Fibroblast of lung (primary cell): ENCODE results near the gene AFG3L2. TPM values are rescaled to one million over a fixed set of nuclear protein-coding genes. Genes with fewer than 3 reads are reported as not detected.
A peak's percentile ranks its signal among the peaks of the same experiment; 100 is the strongest.

Experiments
- DNase-seq, 2 donors: peaks; one replicate each; pipeline versions ENCODE4 v3.0.0 to v3.0.0-alpha.2; 2010; ENCODE audit warnings: low read depth in 2 of 2
- H2AFZ ChIP-seq: 2 replicates; pipeline ENCODE4 v1.5.1; 2012; ENCODE audit warnings: low read length, control low read depth, inconsistent platforms
- H3K27ac ChIP-seq: 2 replicates; pipeline ENCODE4 v1.5.1; 2011; ENCODE audit warnings: low read length, control low read depth; ENCODE audit not compliant: insufficient read depth
- H3K27me3 ChIP-seq: 2 replicates; pipeline ENCODE4 v1.5.1; 2011; ENCODE audit warnings: mild to moderate bottlenecking, low read length; ENCODE audit not compliant: control insufficient read depth, insufficient read depth
- H3K36me3 ChIP-seq: 2 replicates; pipeline ENCODE4 v1.5.1; 2011; ENCODE audit warnings: low read length; ENCODE audit not compliant: control insufficient read depth, insufficient read depth
- H3K4me1 ChIP-seq: 2 replicates; pipeline ENCODE4 v1.5.1; 2011; ENCODE audit warnings: low read length; ENCODE audit not compliant: control insufficient read depth, insufficient read depth; ENCODE audit errors: extremely low read depth
- H3K4me2 ChIP-seq: 2 replicates; pipeline ENCODE4 v1.5.1; 2011; ENCODE audit warnings: low read length, control low read depth; ENCODE audit not compliant: insufficient read depth; ENCODE audit errors: extremely low read depth
- H3K4me3 ChIP-seq, 4 experiments: fragments of 200-600 bp in 1 of 4; sonication (generic) in 1 of 4; replicated peaks in 1 of 4; 2 replicates each; pipeline ENCODE4 v1.5.1; 2011 to 2016; ENCODE audit warnings: low read length in 4 of 4, low read depth in 3 of 4, mild to moderate bottlenecking in 3 of 4, control low read depth in 2 of 4, inconsistent platforms in 1 of 4, mixed read lengths in 1 of 4; ENCODE audit not compliant: insufficient read depth in 1 of 4; ENCODE audit errors: control extremely low read depth in 1 of 4
- H3K79me2 ChIP-seq: 2 replicates; pipeline ENCODE4 v1.5.1; 2012; ENCODE audit warnings: mild to moderate bottlenecking, low read length, inconsistent platforms; ENCODE audit not compliant: control insufficient read depth, insufficient read depth
- H3K9ac ChIP-seq: 2 replicates; pipeline ENCODE4 v1.5.1; 2011; ENCODE audit warnings: mild to moderate bottlenecking, low read length, control low read depth; ENCODE audit not compliant: insufficient read depth
- H3K9me3 ChIP-seq: 2 replicates; pipeline ENCODE4 v1.5.1; 2012; ENCODE audit warnings: low read depth, low read length; ENCODE audit not compliant: control insufficient read depth, insufficient read depth
- H4K20me1 ChIP-seq: 2 replicates; pipeline ENCODE4 v1.5.1; 2011; ENCODE audit warnings: low read length; ENCODE audit not compliant: control insufficient read depth, insufficient read depth; ENCODE audit errors: extremely low read depth
- CTCF ChIP-seq, 2 donors: IDR thresholded peaks in 1 of 2; conservative IDR thresholded peaks in 1 of 2; 1 replicate in 1 of 2; 2 replicates in 1 of 2; pipeline ENCODE4 v1.5.1; 2011 to 2012; ENCODE audit warnings: low read length in 2 of 2, control low read depth in 1 of 2, inconsistent platforms in 1 of 2, low read depth in 1 of 2, mild to moderate bottlenecking in 1 of 2
- EZH2 ChIP-seq: IDR thresholded peaks from 2 replicates; pipeline ENCODE4 v1.5.1; 2012; ENCODE audit warnings: low read length, control low read depth, mild to moderate bottlenecking; ENCODE audit errors: missing control alignments
- polyA plus RNA-seq, 2 donors: library from polyadenylated mRNA; depleted of rRNA in 1 of 2; stranded (reverse) in 1 of 2; unstranded in 1 of 2; fragments of >200 nt; gene quantifications; 2 replicates each; pipeline ENCODE4 v1.2.1, GENCODE V29; 2011 to 2012; ENCODE audit warnings: missing spikeins in 1 of 2
- total RNA-seq: library from RNA; depleted of rRNA; stranded (reverse); fragments of >200 nt; gene quantifications from 2 replicates; pipeline ENCODE4 v1.2.1, GENCODE V29; 2014

Gene AFG3L2
- total and polyA plus RNA-seq, 2 donors (not counting 1 experiment from before 2014, with no cell fraction given), result 38.3 to 41.0 TPM

DNA sequence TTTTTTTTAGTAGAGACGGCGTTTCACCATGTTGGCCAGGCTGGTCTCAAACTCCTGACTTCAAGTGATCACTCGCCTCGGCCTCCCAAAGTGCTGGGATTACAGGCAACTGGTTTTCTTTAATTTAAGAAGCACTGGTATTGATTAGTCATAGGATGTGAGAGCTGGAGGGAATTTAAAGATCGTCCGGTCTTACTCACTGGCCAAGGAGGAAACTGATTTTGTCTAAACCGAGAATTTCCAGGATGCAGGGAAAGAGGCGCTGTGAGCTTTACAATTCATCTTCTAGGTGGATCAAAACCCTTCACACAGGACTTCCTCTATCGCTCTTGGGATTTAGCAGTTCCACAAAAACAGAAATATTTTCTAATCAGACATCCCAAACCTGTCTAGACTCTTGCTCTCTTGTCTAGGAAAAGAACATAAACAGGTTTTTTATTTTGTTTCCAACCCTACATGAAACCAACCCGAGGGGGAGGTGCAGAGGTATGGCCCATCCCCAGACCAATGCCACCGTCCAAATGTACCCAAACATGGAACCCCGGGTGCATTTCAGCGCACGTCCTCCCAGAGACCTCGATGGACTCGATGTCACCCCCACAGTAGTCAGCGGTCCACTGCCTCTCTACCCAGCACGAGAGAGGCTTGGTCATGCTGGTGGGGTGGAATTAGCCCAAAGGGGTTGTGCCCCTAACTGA, 81.5 kb downstream of the AFG3L2 start:
- TF ChIP-seq CTCF (conservative IDR thresholded peaks at IDR 0.05 in 1 of 2, IDR thresholded peaks at IDR 0.05 in 1 of 2; ENCODE audit: low read depth in 1 of 2, low read length in 2 of 2) (no peak), EZH2 (no peak)
- no peaks in the 10 kb centered on the region for H3K4me1 ChIP-seq
- H3K4me2 ChIP-seq, result no peak overlapping the region
- H3K27me3 ChIP-seq, result no peaks in the 10 kb centered on the region
- H3K36me3 ChIP-seq, result no peaks in the 10 kb centered on the region
- no peaks in the 10 kb centered on the region for H4K20me1 ChIP-seq
- H3K9me3 ChIP-seq, result no peaks in the 10 kb centered on the region
- no peak overlapping the region for H2AFZ ChIP-seq
- H3K79me2 ChIP-seq, result no peaks in the 10 kb centered on the region
- no peak overlapping the region for H3K9ac ChIP-seq
- no peak overlapping the region for H3K27ac ChIP-seq
- no peak overlapping the region for H3K4me3 ChIP-seq
- peak in 1 of 2 donors; percentile 62 for DNase-seq

- Histone ChIP-seq H2AFZ (no peak overlapping the region), H4K20me1 (no peaks in the 10 kb centered on the region), H3K4me3 (no peak overlapping the region), H3K4me2 (no peak overlapping the region), H3K9ac (no peak overlapping the region), H3K36me3 (no peaks in the 10 kb centered on the region), H3K27ac (no peak overlapping the region), H3K4me1 (peaks cover 3% of the 10 kb centered on the region), H3K27me3 (no peaks in the 10 kb centered on the region), H3K9me3 (no peaks in the 10 kb centered on the region), H3K79me2 (no peaks in the 10 kb centered on the region)
- no peak for DNase-seq
- TF ChIP-seq EZH2 (no peak), CTCF (conservative IDR thresholded peaks at IDR 0.05 in 1 of 2, IDR thresholded peaks at IDR 0.05 in 1 of 2; ENCODE audit: low read depth in 1 of 2, low read length in 2 of 2) (no peak)
Observed at GRCh38 chr18:12293831-12294230, 83.2 kb downstream of the AFG3L2 start.

- H3K79me2 ChIP-seq, result no peaks in the 10 kb centered on the region
- H3K36me3 ChIP-seq, result no peaks in the 10 kb centered on the region
- H3K9me3 ChIP-seq, result no peaks in the 10 kb centered on the region
- DNase-seq, result no peak
- no peak overlapping the region for H2AFZ ChIP-seq
- no peak overlapping the region for H3K27ac ChIP-seq
- H3K4me1 ChIP-seq, result peaks cover 11% of the 10 kb centered on the region
- no peak overlapping the region for H3K4me3 ChIP-seq
- TF ChIP-seq CTCF (conservative IDR thresholded peaks at IDR 0.05 in 1 of 2, IDR thresholded peaks at IDR 0.05 in 1 of 2; ENCODE audit: low read depth in 1 of 2, low read length in 2 of 2), result no peak
- no peak for TF ChIP-seq EZH2
- H3K9ac ChIP-seq, result no peak overlapping the region
- H4K20me1 ChIP-seq, result no peaks in the 10 kb centered on the region
- H3K4me2 ChIP-seq, result no peak overlapping the region
- H3K27me3 ChIP-seq, result no peaks in the 10 kb centered on the region
Observed at GRCh38 chr18:12291690-12292089, 85.3 kb downstream of the AFG3L2 start.
